ENCODE data around the gene THOC5.

The THOC5 gene

GRCh38 chr22:29475550-29475949 lies 78.0 kb downstream of the THOC5 start:
- TF ChIP-seq GATA3 (IDR thresholded peaks at IDR 0.05; ENCODE audit: low read depth, low read length) (no peak), GATA2 (IDR thresholded peaks at IDR 0.05; ENCODE audit: low read depth, low read length) (no peak)

DNA sequence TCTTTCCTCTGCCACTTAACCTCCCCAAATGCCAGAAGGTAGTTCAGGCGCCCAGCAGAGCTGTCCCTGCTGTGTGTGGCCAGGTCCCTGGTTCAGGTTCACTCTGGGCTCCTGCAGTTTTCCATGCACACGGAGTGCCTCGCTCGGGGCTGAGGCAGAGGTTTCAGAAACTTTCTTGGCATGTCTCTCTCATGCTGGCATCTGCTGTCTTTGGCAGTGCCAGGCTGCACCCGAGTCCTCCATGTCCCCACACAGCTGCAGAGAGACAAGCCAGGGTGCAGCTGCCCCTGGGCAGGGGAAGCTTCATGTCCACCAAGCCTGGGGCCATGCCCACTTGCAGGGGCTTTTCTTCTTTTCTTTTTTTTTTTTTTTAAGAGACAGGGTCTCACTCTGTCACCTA lies 80.6 kb downstream of the THOC5 start:
- TF ChIP-seq GATA3 (IDR thresholded peaks at IDR 0.05; ENCODE audit: low read depth, low read length), result no peak
- no peak for TF ChIP-seq GATA2 (IDR thresholded peaks at IDR 0.05; ENCODE audit: low read depth, low read length)

- TF ChIP-seq GATA2 (IDR thresholded peaks at IDR 0.05; ENCODE audit: low read depth, low read length) (no peak), GATA3 (IDR thresholded peaks at IDR 0.05; ENCODE audit: low read depth, low read length) (no peak)
These were observed 83.2 kb downstream of the THOC5 start for GRCh38 chr22:29470159-29470855.

DNA sequence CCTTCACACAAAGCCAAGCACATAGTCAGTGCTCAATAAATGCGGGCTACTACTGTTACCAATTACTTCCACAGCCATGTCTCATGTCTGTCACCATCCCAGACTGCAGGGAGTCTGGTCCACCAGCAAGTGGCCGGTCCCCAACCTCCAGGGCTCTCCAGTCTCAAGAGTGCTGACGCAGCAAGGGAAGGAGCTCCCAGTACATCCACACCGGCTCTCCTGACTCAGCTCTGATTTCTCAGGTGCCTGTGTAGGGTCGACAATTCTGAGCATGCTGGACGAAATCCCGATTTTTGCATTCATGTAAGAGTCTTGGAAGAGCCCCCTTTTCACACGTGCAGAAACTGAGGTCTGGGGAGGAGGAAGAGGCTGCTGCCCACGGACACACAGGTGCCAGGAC lies 83.8 kb downstream of the THOC5 start:
- no peak for TF ChIP-seq GATA2 (IDR thresholded peaks at IDR 0.05; ENCODE audit: low read depth, low read length)
- no peak for TF ChIP-seq GATA3 (IDR thresholded peaks at IDR 0.05; ENCODE audit: low read depth, low read length)

GRCh38 chr22:29464581-29464980 lies 89.0 kb downstream of the THOC5 start:
- TF ChIP-seq GATA3 (IDR thresholded peaks at IDR 0.05; ENCODE audit: low read depth, low read length) (no peak), GATA2 (IDR thresholded peaks at IDR 0.05; ENCODE audit: low read depth, low read length) (no peak)

DNA sequence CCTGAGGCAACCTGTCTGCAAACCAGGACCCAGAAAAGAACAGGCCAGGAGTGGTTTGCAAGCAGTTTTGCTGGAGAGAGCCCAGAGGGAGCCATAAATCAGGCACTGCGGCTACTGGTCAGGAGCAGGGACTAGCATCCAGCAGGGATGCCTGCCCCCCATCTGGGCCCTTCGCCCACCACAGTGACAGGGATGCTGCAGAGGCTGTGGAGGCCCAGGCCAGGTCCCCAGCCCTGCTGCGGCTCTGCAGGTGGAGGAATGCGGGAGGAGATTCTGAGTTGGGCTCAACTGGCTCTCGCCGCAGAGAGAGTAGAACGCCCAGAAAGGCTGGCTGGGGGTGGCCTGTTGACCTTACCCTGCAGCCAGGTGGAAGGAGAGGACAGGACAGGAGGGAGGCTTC lies 89.9 kb downstream of the THOC5 start:
- TF ChIP-seq GATA3 (IDR thresholded peaks at IDR 0.05; ENCODE audit: low read depth, low read length), result no peak
- TF ChIP-seq GATA2 (IDR thresholded peaks at IDR 0.05; ENCODE audit: low read depth, low read length), result no peak

- TF ChIP-seq GATA2 (IDR thresholded peaks at IDR 0.05; ENCODE audit: low read depth, low read length), result no peak
- TF ChIP-seq GATA3 (IDR thresholded peaks at IDR 0.05; ENCODE audit: low read depth, low read length), result no peak
These were observed 92.3 kb downstream of the THOC5 start for GRCh38 chr22:29461263-29461662.

DNA sequence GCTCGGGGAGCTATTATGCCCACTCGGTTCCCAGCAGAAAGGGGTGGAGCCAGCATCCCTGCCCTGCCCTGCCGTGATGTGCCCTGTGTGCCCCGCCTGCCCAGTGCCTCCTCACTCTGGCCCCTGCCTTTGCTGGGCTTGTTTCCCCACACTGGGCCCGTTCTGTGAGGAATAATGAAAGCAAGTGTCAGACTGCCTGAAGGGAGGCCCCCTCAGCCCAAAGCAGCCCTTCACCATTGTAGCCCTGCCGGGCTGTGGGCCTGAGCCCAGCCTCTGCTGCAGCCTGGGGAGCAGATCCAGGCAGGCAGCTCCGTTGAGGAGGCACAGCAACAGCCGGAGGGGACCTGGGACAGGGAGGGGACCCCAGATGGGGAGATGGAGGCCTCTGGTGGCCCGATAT lies 93.8 kb downstream of the THOC5 start:
- TF ChIP-seq GATA3 (IDR thresholded peaks at IDR 0.05; ENCODE audit: low read depth, low read length) (no peak), GATA2 (IDR thresholded peaks at IDR 0.05; ENCODE audit: low read depth, low read length) (no peak)

- TF ChIP-seq GATA2 (IDR thresholded peaks at IDR 0.05; ENCODE audit: low read depth, low read length) (no peak), GATA3 (IDR thresholded peaks at IDR 0.05; ENCODE audit: low read depth, low read length) (no peak)
These were observed 95.0 kb downstream of the THOC5 start for GRCh38 chr22:29458551-29458950.

DNA sequence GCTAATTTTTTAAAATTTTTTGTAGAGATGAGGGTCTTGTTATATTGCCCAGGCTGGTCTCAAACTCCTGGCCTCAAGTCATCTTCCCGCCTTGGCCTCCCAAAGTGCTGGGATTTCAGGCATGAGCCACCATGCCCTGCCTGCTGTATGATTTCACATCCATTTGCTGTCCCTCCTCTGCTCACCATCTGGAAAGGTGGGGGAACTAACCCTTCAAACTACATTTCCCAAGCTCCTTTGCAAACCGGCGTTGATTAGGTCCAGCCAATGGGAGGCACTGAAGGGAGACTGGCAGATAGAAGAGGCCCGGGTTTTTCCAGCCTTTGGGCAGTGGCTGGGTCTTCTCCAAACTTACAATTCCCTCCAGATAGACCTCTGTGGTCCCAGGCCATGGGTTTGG lies 95.8 kb downstream of the THOC5 start:
- TF ChIP-seq GATA3 (IDR thresholded peaks at IDR 0.05; ENCODE audit: low read depth, low read length) (no peak), GATA2 (IDR thresholded peaks at IDR 0.05; ENCODE audit: low read depth, low read length) (no peak)

GRCh38 chr22:29456211-29456671 lies 97.3 kb downstream of the THOC5 start:
- TF ChIP-seq GATA3 (IDR thresholded peaks at IDR 0.05; ENCODE audit: low read depth, low read length) (no peak), GATA2 (IDR thresholded peaks at IDR 0.05; ENCODE audit: low read depth, low read length) (no peak)

All from SH-SY5Y (cell line).